Liver (tissue), 9 donors: Measurements from ENCODE around the gene PPP1R14C. TPM values are rescaled to one million over a fixed set of nuclear protein-coding genes. Genes with fewer than 3 reads are reported as not detected.
A peak's percentile ranks its signal among the peaks of the same experiment; 100 is the strongest.

Source experiments
- DNase-seq: peaks from one replicate; pipeline ENCODE4 v3.0.0-alpha.2; 2017; ENCODE audit warnings: low spot score
- H3K27ac ChIP-seq, 2 donors: one replicate each; pipeline ENCODE4 v1.7.0; 2013; ENCODE audit warnings: inconsistent platforms in 2 of 2, low read length in 2 of 2, control low read depth in 1 of 2, low read depth in 1 of 2, mild to moderate bottlenecking in 1 of 2
- H3K27me3 ChIP-seq, 4 donors: one replicate each; pipeline versions ENCODE4 v1.6.1 to v1.7.0; 2013; ENCODE audit warnings: low read length in 3 of 4, inconsistent platforms in 1 of 4, mild to moderate bottlenecking in 1 of 4, moderate library complexity in 1 of 4; ENCODE audit not compliant: control insufficient read depth in 4 of 4, insufficient read depth in 4 of 4
- H3K36me3 ChIP-seq, 4 donors: one replicate each; pipeline versions ENCODE4 v1.6.1 to v1.7.0; 2013; ENCODE audit warnings: low read length in 3 of 4, mild to moderate bottlenecking in 3 of 4, low read depth in 1 of 4, moderate library complexity in 1 of 4; ENCODE audit not compliant: control insufficient read depth in 4 of 4, insufficient read depth in 3 of 4
- H3K4me1 ChIP-seq, 4 donors: one replicate each; pipeline versions ENCODE4 v1.6.1 to v1.7.0; 2013; ENCODE audit warnings: low read length in 3 of 4, mild to moderate bottlenecking in 3 of 4, moderate library complexity in 1 of 4; ENCODE audit not compliant: control insufficient read depth in 4 of 4, insufficient read depth in 4 of 4
- H3K4me3 ChIP-seq, 3 donors: one replicate each; pipeline versions ENCODE4 v1.6.1 to v1.7.0; 2013; ENCODE audit warnings: low read length in 3 of 3, control low read depth in 1 of 3, low read depth in 1 of 3, mild to moderate bottlenecking in 1 of 3
- H3K9ac ChIP-seq, 2 donors: one replicate each; pipeline ENCODE4 v1.7.0; 2013; ENCODE audit warnings: low read length in 2 of 2, mild to moderate bottlenecking in 2 of 2, moderate library complexity in 2 of 2, control low read depth in 1 of 2, low read depth in 1 of 2
- H3K9me3 ChIP-seq, 4 donors: one replicate each; pipeline versions ENCODE4 v1.6.1 to v1.7.0; 2013; ENCODE audit warnings: low read length in 3 of 4; ENCODE audit not compliant: control insufficient read depth in 4 of 4
- FOXA2 ChIP-seq: IDR thresholded peaks from 2 replicates; pipeline ENCODE4 v1.6.1; 2016; ENCODE audit warnings: antibody characterized with exemption
- GABPA ChIP-seq, 2 donors: IDR thresholded peaks in 1 of 2; conservative IDR thresholded peaks in 1 of 2; 2 replicates each; pipeline ENCODE4 v1.6.1; 2016; ENCODE audit warnings: antibody characterized with exemption in 2 of 2, mild to moderate bottlenecking in 1 of 2, moderate library complexity in 1 of 2
- HNF4A ChIP-seq, 2 donors: conservative IDR thresholded peaks; 2 replicates each; pipeline ENCODE4 v1.6.1; 2016; ENCODE audit warnings: antibody characterized with exemption in 2 of 2, mild to moderate bottlenecking in 2 of 2
- HNF4G ChIP-seq: IDR thresholded peaks from 2 replicates; pipeline ENCODE4 v1.6.1; 2016; ENCODE audit warnings: antibody characterized with exemption
- RAD21 ChIP-seq, 2 donors: IDR thresholded peaks; 2 replicates each; pipeline ENCODE4 v1.6.1; 2016; ENCODE audit warnings: antibody characterized with exemption in 2 of 2, mild to moderate bottlenecking in 2 of 2
- RXRA ChIP-seq, 2 donors: IDR thresholded peaks; 2 replicates each; pipeline ENCODE4 v1.6.1; 2017 to 2018; ENCODE audit warnings: antibody characterized with exemption in 2 of 2, mild to moderate bottlenecking in 1 of 2
- SP1 ChIP-seq: IDR thresholded peaks from 2 replicates; pipeline ENCODE4 v1.6.1; 2018; ENCODE audit warnings: antibody characterized with exemption, mild to moderate bottlenecking
- WGBS: extraction: QIAGEN DNeasy Blood & Tissue Kit; methylation state at CpG from one replicate; pipeline ENCODE4 v1.1.7; 2013; 5-methylcytosine and 5-hydroxymethylcytosine counted together
- polyA plus RNA-seq, 2 donors: library from polyadenylated mRNA; stranded (reverse) in 1 of 2; unstranded in 1 of 2; fragments of 200-250 nt in 1 of 2; fragments of >200 nt in 1 of 2; fragmentation: Nextera tagmentation in 1 of 2; extraction: Ambion mirVana in 1 of 2; gene quantifications; one replicate each; pipeline versions ENCODE4 v1.2.1 to v1.2.3, GENCODE V29; 2013 to 2015
- total RNA-seq, 2 donors: library from RNA; depleted of rRNA; stranded (reverse); fragments of >200 nt; gene quantifications; one replicate each; pipeline ENCODE4 v1.2.3, GENCODE V29; 2014
- TF ChIP-seq, protein P1 (sequence below): IDR thresholded peaks from 2 replicates; pipeline ENCODE4 v1.6.1; 2016; ENCODE audit warnings: antibody characterized with exemption, mild to moderate bottlenecking
- TF ChIP-seq, protein P2 (sequence below): IDR thresholded peaks from 2 replicates; pipeline ENCODE4 v1.6.1; 2016; ENCODE audit warnings: antibody characterized with exemption
- TF ChIP-seq, protein P3 (sequence below): fragments of 150-350 bp; IDR thresholded peaks from 2 replicates; pipeline ENCODE4 v1.5.1; 2017; ENCODE audit warnings: improper control_type of control experiment, low read depth, low read length; ENCODE audit not compliant: missing input control
- donor health status: healthy.
- donor health status: healthy.
- donor health status: healthy.
- donor health status: healthy.
- donor health status: healthy.

The PPP1R14C gene
- total and polyA plus RNA-seq, 4 donors: 0.05 TPM; not detected in 3

DNA sequence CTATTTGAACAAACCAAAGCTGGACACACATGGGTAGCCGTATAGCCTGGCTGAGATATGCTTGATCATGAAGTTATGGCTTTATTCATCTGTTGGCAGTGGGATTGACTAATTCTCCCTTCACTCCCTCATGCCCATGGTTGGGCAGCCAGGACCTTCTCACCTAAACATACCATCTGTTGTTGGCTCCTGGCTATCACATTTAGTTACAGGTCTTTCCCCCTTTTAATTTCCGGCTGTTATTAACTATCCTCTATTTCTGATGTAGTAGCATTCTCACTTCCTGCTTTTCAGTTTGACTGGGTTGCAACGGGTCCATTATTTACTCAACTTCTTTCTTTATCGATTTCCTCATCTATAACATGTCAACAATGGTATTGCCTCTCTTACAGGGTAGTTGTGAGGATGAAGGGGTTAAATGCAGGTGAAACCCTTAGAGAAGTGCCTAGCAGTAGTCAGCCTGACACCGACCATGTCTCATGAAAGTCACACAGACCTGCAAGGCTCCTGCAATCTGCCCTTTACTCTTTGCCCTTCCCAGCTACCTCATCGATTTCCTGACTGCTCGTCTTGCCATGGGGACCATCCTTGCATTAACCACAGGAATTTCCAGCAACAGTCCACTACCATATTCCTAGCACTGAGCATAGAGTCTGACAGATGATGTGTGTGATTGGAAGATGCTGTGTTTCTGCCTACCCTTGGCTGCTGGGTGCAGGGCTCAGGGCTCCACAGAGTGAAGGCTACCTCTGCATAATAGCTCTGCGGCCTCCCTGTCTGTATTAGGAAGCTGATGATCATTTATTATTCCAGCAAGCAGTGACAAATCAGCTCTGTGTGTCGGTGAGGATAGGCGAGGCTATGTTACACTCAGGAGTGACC, 42.2 kb downstream of the PPP1R14C start:
- Histone ChIP-seq H3K9ac (no peak overlapping the region), H3K36me3 (no peaks in the 10 kb centered on the region), H3K27me3 (no peaks in the 10 kb centered on the region), H3K27ac (no peak overlapping the region), H3K4me1 (no peaks in the 10 kb centered on the region), H3K4me3 (no peak overlapping the region), H3K9me3 (no peaks in the 10 kb centered on the region)
- DNase-seq: no peak
- TF ChIP-seq RAD21 (IDR thresholded peaks at IDR 0.05) (no peak), HNF4G (no peak), HNF4A (conservative IDR thresholded peaks at IDR 0.05) (peak in 1 of 2 donors; percentile 15), RXRA (IDR thresholded peaks at IDR 0.05) (no peak)
- TF ChIP-seq, protein P1, sequence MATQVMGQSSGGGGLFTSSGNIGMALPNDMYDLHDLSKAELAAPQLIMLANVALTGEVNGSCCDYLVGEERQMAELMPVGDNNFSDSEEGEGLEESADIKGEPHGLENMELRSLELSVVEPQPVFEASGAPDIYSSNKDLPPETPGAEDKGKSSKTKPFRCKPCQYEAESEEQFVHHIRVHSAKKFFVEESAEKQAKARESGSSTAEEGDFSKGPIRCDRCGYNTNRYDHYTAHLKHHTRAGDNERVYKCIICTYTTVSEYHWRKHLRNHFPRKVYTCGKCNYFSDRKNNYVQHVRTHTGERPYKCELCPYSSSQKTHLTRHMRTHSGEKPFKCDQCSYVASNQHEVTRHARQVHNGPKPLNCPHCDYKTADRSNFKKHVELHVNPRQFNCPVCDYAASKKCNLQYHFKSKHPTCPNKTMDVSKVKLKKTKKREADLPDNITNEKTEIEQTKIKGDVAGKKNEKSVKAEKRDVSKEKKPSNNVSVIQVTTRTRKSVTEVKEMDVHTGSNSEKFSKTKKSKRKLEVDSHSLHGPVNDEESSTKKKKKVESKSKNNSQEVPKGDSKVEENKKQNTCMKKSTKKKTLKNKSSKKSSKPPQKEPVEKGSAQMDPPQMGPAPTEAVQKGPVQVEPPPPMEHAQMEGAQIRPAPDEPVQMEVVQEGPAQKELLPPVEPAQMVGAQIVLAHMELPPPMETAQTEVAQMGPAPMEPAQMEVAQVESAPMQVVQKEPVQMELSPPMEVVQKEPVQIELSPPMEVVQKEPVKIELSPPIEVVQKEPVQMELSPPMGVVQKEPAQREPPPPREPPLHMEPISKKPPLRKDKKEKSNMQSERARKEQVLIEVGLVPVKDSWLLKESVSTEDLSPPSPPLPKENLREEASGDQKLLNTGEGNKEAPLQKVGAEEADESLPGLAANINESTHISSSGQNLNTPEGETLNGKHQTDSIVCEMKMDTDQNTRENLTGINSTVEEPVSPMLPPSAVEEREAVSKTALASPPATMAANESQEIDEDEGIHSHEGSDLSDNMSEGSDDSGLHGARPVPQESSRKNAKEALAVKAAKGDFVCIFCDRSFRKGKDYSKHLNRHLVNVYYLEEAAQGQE: no peak
- TF ChIP-seq, protein P2, sequence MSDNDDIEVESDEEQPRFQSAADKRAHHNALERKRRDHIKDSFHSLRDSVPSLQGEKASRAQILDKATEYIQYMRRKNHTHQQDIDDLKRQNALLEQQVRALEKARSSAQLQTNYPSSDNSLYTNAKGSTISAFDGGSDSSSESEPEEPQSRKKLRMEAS: no peak
- TF ChIP-seq, protein P3, sequence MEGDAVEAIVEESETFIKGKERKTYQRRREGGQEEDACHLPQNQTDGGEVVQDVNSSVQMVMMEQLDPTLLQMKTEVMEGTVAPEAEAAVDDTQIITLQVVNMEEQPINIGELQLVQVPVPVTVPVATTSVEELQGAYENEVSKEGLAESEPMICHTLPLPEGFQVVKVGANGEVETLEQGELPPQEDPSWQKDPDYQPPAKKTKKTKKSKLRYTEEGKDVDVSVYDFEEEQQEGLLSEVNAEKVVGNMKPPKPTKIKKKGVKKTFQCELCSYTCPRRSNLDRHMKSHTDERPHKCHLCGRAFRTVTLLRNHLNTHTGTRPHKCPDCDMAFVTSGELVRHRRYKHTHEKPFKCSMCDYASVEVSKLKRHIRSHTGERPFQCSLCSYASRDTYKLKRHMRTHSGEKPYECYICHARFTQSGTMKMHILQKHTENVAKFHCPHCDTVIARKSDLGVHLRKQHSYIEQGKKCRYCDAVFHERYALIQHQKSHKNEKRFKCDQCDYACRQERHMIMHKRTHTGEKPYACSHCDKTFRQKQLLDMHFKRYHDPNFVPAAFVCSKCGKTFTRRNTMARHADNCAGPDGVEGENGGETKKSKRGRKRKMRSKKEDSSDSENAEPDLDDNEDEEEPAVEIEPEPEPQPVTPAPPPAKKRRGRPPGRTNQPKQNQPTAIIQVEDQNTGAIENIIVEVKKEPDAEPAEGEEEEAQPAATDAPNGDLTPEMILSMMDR: no peak
- WGBS: 47% methylated on average over 10 of the region's 10 CpGs

DNA sequence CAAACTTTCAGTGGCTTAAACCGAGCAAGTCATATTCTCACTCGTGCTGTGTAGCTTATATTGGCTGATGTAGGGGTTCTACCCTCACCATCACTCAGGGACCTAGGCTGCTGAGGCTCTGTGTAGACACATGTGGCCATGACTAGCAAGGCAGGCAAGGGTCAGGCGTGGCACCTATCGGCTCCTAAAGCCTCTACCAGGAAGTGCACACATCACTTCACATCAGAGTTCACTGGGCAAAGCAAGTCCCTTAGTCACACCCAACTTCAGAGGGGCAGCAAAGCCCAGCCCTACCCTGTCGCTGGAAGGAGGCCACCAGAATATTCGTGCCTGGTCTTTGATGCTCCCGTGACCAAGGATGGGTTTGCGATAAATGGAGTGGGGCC, 42.9 kb downstream of the PPP1R14C start:
- H3K9ac ChIP-seq: no peak overlapping the region
- no peaks in the 10 kb centered on the region for H3K4me1 ChIP-seq
- H3K36me3 ChIP-seq: no peaks in the 10 kb centered on the region
- TF ChIP-seq FOXA2 (no peak), GABPA (IDR thresholded peaks at IDR 0.05 in 1 of 2, conservative IDR thresholded peaks at IDR 0.05 in 1 of 2) (no peak), SP1 (no peak), RXRA (IDR thresholded peaks at IDR 0.05) (no peak)
- H3K9me3 ChIP-seq: no peaks in the 10 kb centered on the region
- H3K27me3 ChIP-seq: no peaks in the 10 kb centered on the region
- no peak for DNase-seq
- H3K27ac ChIP-seq: no peak overlapping the region
- WGBS: 83% methylated on average over 8 of the region's 8 CpGs
- H3K4me3 ChIP-seq: no peak overlapping the region
